ENCODE data around the gene FREM3. TPM values are rescaled to one million over a fixed set of nuclear protein-coding genes. Genes with fewer than 3 reads are reported as not detected.

FREM3 gene
- total and polyA plus RNA-seq, 2 donors from 2014 or later = 0.06 TPM; not detected in 1

DNA sequence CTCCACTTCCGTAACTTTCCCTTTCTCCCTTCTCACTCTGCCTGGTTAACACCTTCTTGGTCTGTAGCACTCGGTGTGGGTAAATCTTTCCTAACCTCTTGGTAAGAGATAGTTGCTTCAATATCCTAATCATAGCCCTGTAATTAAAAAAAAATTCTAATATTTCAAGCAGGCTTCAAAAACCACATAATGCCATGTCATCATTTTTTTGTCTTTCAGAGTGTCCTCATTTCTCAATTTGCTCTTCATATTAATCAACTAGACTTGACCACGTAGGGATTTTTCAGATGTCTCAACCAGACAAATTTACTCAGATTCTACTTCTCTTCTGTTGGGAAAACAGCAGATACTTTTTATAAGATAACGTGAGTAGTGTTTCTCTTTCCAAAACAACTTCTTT is 91.0 kb downstream of the FREM3 start:
- FAIRE-seq (no peak), DNase-seq (no peak)
- Histone ChIP-seq H3K36me3 (ENCODE audit: control insufficient read depth in 2 of 3, insufficient read depth in 3 of 3, low read length in 3 of 3) (no peaks in the 10 kb centered on the region), H3K4me1 (ENCODE audit: control insufficient read depth in 2 of 3, insufficient read depth in 2 of 3, low read depth in 1 of 3, low read length in 3 of 3) (no peaks in the 10 kb centered on the region), H3K27ac (ENCODE audit: low read depth in 2 of 2, low read length in 2 of 2) (no peak overlapping the region), H3K27me3 (ENCODE audit: control insufficient read depth, insufficient read depth, low read length) (no peaks in the 10 kb centered on the region), H3K9ac (ENCODE audit: low read length in 3 of 3) (no peak overlapping the region), H3K9me3 (ENCODE audit: control insufficient read depth in 2 of 3, insufficient read depth in 1 of 3, low read length in 3 of 3) (no peaks in the 10 kb centered on the region), H3K4me3 (ENCODE audit: low read length in 3 of 3) (no peak overlapping the region)
- intact Hi-C loops (cut with DNase I) = no loop called here
- TF ChIP-seq, protein P1, sequence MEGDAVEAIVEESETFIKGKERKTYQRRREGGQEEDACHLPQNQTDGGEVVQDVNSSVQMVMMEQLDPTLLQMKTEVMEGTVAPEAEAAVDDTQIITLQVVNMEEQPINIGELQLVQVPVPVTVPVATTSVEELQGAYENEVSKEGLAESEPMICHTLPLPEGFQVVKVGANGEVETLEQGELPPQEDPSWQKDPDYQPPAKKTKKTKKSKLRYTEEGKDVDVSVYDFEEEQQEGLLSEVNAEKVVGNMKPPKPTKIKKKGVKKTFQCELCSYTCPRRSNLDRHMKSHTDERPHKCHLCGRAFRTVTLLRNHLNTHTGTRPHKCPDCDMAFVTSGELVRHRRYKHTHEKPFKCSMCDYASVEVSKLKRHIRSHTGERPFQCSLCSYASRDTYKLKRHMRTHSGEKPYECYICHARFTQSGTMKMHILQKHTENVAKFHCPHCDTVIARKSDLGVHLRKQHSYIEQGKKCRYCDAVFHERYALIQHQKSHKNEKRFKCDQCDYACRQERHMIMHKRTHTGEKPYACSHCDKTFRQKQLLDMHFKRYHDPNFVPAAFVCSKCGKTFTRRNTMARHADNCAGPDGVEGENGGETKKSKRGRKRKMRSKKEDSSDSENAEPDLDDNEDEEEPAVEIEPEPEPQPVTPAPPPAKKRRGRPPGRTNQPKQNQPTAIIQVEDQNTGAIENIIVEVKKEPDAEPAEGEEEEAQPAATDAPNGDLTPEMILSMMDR (IDR thresholded peaks at IDR 0.05; ENCODE audit: borderline replicate concordance, extremely low read depth, insufficient read depth) = no peak

- intact Hi-C loops (cut with DNase I) = no loop called here
- Histone ChIP-seq H3K4me3 (ENCODE audit: low read length in 3 of 3) (no peak overlapping the region), H3K4me1 (ENCODE audit: control insufficient read depth in 2 of 3, insufficient read depth in 2 of 3, low read depth in 1 of 3, low read length in 3 of 3) (no peaks in the 10 kb centered on the region), H3K36me3 (ENCODE audit: control insufficient read depth in 2 of 3, insufficient read depth in 3 of 3, low read length in 3 of 3) (no peaks in the 10 kb centered on the region), H3K27ac (ENCODE audit: low read depth in 2 of 2, low read length in 2 of 2) (no peak overlapping the region), H3K9me3 (ENCODE audit: control insufficient read depth in 2 of 3, insufficient read depth in 1 of 3, low read length in 3 of 3) (no peaks in the 10 kb centered on the region), H3K27me3 (ENCODE audit: control insufficient read depth, insufficient read depth, low read length) (no peaks in the 10 kb centered on the region), H3K9ac (ENCODE audit: low read length in 3 of 3) (no peak overlapping the region)
- DNase-seq = no peak
- TF ChIP-seq, protein P1 (IDR thresholded peaks at IDR 0.05; ENCODE audit: borderline replicate concordance, extremely low read depth, insufficient read depth) = no peak
- no peak for FAIRE-seq
These were observed 94.0 kb downstream of the FREM3 start for GRCh38 chr4:143606480-143606879.

DNA sequence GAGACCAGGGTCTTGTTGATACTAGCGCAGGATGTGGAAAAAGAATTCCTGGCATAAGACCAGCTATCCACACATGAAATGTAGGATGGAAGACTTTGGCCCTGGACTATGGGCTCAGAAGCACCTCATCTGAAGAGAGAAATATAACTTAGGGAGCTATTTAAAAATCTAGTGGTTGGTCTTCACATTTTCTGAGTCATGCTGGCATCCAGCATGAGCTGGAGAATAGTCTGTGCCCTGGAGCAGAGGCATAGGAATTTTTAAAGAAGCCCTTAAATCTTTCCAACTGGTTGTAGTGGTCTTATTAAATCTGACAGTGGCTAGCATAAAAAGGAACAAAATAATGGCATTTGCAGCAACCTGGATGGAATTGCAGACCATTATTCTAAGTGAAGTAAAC is 100.6 kb downstream of the FREM3 start:
- no peaks in the 10 kb centered on the region for H3K27me3 ChIP-seq (ENCODE audit: control insufficient read depth, insufficient read depth, low read length)
- no peak for FAIRE-seq
- TF ChIP-seq, protein P1 (IDR thresholded peaks at IDR 0.05; ENCODE audit: borderline replicate concordance, extremely low read depth, insufficient read depth) = no peak
- H3K27ac ChIP-seq (ENCODE audit: low read depth in 2 of 2, low read length in 2 of 2) = no peak overlapping the region
- H3K36me3 ChIP-seq (ENCODE audit: control insufficient read depth in 2 of 3, insufficient read depth in 3 of 3, low read length in 3 of 3) = no peaks in the 10 kb centered on the region
- DNase-seq = no peak
- H3K9ac ChIP-seq (ENCODE audit: low read length in 3 of 3) = no peak overlapping the region
- no peaks in the 10 kb centered on the region for H3K4me1 ChIP-seq (ENCODE audit: control insufficient read depth in 2 of 3, insufficient read depth in 2 of 3, low read depth in 1 of 3, low read length in 3 of 3)
- intact Hi-C loops (cut with DNase I) = no loop called here
- no peak overlapping the region for H3K4me3 ChIP-seq (ENCODE audit: low read length in 3 of 3)
- no peaks in the 10 kb centered on the region for H3K9me3 ChIP-seq (ENCODE audit: control insufficient read depth in 2 of 3, insufficient read depth in 1 of 3, low read length in 3 of 3)

DNA sequence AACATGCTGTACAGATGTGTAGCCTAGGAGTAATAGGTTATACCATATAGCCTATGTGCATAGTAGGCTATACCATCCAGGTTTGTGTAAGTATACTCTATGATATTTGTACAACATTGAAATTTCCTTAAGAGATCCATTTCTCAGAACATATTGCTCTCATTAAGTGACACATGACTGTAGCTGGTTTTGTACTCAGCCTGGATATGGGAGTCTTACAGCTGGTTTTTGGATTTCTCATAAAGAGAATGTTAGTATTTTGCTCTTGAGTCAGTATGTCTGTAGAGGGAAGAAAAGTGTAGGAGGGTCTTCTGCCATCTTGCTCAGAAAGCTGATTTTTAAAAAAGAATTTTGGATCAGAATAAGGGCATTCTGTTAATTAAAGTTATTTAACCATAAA is 101.7 kb downstream of the FREM3 start:
- no peak overlapping the region for H3K27ac ChIP-seq (ENCODE audit: low read depth in 2 of 2, low read length in 2 of 2)
- H3K9me3 ChIP-seq (ENCODE audit: control insufficient read depth in 2 of 3, insufficient read depth in 1 of 3, low read length in 3 of 3) = no peaks in the 10 kb centered on the region
- TF ChIP-seq, protein P1 (IDR thresholded peaks at IDR 0.05; ENCODE audit: borderline replicate concordance, extremely low read depth, insufficient read depth) = no peak
- no peak overlapping the region for H3K9ac ChIP-seq (ENCODE audit: low read length in 3 of 3)
- DNase-seq (no peak), FAIRE-seq (no peak)
- intact Hi-C loops (cut with DNase I) = no loop called here
- H3K36me3 ChIP-seq (ENCODE audit: control insufficient read depth in 2 of 3, insufficient read depth in 3 of 3, low read length in 3 of 3) = no peaks in the 10 kb centered on the region
- H3K27me3 ChIP-seq (ENCODE audit: control insufficient read depth, insufficient read depth, low read length) = no peaks in the 10 kb centered on the region
- no peaks in the 10 kb centered on the region for H3K4me1 ChIP-seq (ENCODE audit: control insufficient read depth in 2 of 3, insufficient read depth in 2 of 3, low read depth in 1 of 3, low read length in 3 of 3)
- H3K4me3 ChIP-seq (ENCODE audit: low read length in 3 of 3) = no peak overlapping the region
